Effector CD8-positive, alpha-beta T cell (primary cell): Measurements from ENCODE around the gene NFIA.

Source experiments
- DNase-seq: peaks from one replicate; lab custom pipeline; 2025; lab: John Stamatoyannopoulos, UW

NFIA gene

DNA sequence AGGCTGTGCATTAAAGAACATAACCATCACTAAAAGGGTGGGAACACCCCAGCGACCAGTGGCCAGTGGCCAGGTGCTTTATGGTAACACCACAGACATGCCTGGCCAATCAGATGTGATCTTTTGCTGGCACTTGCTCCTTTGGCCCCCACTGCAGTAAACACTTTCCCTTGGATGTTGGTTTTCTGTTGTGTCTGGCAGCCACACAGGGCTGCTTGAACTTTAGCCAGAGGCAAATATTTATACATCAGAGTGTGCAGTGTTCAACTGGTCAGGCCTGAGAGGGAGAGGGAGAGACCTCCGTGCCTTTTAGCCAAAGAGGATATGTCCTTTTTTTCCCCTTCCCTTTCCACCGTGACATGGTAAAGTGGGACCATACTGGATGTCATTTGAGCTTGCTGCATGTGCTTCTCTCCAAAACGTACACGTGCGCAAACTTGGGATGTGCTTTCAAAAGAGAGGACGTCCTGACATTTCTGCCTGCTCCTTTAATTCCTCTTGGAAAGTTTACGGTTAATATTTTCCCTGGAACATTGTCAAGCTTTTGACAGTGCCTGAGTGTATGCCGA lies 101.2 kb downstream of the NFIA start:
- DNase-seq = no peak

DNA sequence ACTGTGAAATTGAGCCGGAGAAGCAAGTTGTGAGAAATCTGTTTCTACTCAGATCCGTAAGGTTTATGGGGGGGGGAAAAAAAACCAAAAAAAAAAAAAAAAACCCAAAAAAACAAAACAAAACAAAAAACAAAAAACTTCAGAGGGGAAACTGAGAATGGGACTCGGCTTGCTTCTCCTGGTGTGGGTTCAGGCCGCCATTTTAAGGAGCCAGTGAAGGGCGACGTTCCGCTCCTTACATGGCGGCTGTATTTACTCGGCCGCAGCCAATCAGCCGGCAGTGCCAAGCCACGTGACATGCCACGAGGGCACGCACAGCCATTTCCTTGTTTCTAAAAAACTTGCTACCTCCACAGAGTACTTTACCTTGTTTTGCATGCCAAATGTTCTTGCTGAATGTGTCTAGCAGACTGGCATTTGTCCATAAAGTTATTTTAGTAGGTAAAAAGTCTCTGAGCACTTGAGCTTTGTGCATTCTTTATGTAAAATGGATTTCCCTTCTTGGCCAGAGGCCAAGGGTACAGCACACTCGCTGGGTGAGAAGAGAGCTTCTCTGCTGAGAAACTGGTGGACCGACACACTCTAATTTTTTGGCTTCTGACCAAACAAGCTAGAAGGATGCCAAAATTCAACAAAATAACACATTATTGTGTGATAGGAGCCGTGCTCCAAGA lies 101.8 kb downstream of the NFIA start:
- DNase-seq = no peak

DNA sequence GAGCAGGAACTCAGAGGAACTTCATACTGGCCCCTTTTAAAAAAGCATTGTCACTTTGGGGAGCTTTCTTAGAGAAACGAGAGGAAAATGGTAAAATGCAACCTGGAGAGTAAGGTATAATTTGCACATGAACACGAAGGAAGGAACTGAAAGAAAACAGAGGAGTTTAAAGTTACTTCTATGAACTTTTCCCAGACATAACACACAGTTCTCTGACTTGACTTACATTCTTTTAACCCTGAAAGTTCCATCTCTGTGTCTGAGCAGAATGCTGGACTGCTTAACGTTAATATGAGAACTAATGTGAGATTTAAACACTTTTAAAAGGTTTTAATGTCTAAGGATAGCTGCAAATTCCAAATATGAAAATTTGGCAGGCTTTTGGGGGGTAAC lies 102.3 kb downstream of the NFIA start:
- no peak for DNase-seq

DNA sequence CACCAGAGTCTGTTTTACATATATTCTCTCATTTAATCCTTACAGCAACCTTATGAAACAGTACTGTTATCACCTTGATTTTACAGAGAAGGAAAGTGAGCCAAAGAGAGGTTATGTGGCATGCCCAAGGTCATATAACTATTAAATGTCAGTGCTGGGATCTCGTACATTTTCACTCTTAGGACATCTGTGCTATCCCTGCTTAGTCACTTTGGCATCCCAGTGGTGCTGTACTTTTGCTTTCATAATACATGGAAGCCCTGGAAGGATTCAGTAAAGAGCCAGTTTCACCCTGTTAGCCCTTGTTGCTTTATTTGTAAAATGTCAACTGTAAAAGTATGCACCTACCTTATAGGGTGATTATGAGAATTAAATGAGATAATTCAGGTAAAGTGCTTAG lies 104.4 kb downstream of the NFIA start:
- DNase-seq = no peak

DNA sequence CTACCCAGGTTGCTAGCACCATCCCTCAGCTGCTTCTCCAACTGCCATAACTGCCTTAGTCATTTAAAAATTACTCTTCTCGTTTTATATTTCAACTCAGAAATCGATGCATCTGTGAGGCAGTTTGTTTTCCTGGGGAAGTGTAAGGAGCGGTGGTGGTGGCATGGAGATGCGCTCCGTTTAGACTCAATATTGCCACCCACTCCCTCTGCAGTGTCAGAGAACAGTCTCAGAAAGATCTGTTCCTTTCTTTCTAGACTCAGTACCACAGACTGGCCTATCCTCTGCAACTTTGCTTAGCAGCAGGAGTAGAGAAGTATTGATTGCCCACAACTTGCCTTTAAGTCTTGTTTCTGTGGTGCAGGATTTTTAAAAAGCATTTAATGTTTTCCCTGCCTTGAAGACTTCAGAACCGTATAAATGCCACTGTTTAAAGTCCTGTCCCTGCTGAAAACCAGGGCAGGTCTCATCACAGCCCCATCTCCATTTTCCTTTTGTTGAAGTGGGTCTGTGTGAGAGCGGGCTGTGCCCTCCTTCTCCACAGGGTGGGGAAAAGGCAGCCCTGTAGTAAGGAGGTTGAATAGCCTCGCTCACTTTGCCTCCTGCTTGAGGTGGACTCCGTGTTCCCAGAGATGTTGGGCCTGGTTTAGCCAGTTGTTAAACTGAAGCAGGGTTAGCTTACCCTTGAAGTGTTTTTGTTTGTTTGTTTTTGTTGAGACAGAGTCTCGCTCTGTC lies 105.2 kb downstream of the NFIA start:
- DNase-seq = no peak

DNA sequence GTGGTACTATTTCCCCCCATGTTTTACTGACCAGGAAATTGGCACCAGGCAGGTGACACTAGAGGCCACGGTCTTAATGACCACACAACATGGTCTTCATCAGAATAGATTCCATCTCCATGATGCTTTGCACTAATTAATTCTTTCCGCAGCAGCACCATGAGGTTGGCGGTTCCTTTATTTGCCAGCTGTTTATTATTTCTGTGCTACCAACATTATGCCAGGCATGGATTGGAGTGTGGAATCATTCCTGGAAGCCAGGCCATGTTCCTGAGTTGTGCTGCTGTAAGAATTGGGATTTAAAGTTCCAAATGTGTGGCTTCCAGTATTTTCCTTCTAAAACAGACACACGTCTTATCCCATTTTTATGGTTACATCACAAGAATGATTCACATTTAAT lies 107.8 kb downstream of the NFIA start:
- DNase-seq = no peak

DNA sequence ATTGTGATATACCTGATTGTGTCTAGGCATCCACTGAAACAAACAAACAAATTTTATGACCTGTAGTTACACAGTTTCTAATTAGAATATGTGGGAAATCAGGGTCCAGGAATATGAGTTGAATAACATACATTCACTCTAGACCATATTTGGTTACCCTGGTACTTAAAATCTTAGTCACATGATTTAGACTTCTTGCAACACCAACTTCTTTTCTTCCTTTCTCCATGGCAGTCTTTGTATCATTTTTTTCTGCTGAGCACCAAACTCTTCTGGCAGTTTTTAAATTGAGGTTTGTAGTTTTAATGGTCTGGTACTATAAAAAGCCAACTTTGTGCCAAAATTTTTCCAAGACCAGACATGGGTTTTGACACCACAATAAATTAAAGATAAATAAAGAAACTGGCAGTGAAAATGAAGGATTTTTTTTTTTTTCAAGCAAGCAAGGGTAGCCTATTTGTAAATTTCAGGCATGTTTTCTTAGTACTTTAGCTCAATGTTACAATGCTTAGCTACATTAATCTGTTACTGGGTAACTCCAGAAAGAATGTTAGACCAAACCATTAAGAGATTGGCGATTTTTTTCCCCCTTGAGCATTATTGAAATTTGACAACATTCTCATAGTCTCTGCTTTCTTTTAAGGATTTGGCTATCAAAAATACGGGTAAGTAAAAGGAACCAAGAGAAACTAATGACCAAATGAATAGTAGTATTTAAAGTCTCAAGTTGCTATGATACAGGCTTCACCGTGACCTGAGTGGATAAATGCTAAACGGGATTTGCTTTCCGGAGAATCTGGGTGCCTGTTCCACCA lies 108.5 kb downstream of the NFIA start:
- DNase-seq = no peak

DNA sequence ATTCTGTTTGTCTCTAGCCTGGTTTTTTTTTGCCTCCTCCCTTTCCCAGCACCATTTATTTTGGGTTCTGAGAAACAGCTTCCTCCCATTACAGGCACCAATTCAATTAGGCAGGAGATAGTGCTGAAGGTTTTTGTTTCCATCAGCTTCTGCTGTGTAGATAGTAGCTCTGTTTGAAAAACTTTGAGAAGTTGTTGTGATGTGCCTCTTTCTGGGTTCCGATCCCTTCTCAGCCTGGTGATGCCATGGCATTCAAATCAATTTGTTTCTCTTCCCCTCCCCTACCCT lies 109.0 kb downstream of the NFIA start:
- no peak for DNase-seq

DNA sequence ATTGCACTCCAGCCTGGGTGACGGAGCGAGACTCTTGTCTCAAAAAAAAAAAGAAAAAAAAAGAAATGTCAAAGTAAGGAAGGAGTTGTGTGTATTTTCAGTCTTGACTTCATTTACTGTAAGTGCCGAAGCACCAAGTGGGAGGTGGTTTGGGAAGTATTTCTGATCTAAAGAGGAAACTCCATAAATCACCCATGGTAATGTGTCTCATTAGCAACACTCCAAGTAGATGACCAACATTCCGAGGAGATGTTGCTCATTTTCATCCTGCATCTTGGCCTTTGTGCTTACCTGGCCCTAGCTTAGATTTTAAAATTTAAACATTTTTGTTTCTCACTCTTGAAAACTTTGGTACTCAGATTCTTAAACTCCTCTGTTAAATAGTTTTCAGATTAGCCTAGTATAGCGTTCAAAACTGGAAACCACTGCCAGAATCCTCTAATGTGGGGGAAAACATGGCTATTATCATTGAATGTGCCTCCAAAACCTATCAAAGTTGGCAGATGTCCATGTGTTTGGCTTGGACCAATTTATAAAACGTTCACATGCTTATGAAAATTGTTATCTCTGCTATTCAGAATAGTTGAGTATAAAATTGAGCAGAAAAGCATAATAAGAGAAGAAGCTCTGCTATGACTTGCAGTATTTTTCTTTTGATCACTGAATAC lies 110.4 kb downstream of the NFIA start:
- DNase-seq = no peak

DNA sequence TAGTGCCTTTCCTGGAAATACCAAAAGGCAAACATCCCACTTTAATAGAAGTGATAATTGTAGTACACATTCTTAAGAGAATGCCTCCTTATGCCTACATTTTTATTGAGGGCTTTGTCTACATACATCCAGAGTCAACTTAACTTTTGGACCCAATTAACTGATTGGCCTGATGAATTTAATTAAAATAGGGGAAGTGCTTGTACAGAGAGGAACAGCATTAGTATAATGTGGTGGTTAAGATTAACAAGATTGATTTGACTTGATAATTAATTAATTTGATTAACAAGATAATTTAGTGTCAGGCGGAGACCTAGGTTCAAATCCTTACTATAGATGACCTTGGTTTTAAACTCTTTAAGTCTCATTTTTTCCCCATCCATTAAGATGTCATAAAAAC lies 111.4 kb downstream of the NFIA start:
- no peak for DNase-seq

DNA sequence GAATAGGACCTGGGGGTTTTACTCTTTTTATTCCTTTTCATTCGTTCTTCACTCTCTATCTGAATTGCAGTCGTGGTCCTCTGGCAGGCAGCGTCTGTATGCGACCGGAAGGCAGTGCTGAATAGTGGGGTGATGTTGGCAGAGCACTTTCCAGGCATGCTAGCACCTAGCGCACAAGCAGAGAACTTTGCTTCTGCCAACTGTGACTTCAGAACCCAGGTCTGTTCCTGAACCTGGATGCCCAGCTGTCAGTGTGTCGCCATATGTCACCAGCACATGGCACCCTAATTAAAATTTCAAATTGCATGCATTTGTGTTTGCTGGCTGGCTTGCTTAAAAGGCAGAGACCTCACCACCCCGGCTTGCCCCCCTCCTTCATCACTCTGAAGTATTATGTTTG lies 116.2 kb downstream of the NFIA start:
- no peak for DNase-seq

DNA sequence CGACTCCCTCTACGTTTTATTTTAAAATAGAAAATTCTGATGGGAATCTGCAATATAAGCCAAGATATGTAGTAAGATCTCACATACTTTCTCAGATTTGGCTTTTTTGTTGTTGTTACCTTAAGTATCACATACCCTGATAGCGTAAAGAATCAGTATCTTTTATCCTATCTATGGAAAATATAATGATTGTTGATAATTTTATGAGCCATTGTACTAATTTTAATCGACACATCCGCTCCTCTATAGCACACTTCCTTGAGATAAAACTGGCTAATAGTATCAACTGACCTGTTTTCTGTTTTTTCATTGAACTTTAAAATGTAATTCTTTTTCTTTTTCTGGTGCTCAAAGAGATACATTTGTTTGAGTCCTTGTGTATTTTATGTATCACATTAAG lies 118.7 kb downstream of the NFIA start:
- DNase-seq = no peak

DNA sequence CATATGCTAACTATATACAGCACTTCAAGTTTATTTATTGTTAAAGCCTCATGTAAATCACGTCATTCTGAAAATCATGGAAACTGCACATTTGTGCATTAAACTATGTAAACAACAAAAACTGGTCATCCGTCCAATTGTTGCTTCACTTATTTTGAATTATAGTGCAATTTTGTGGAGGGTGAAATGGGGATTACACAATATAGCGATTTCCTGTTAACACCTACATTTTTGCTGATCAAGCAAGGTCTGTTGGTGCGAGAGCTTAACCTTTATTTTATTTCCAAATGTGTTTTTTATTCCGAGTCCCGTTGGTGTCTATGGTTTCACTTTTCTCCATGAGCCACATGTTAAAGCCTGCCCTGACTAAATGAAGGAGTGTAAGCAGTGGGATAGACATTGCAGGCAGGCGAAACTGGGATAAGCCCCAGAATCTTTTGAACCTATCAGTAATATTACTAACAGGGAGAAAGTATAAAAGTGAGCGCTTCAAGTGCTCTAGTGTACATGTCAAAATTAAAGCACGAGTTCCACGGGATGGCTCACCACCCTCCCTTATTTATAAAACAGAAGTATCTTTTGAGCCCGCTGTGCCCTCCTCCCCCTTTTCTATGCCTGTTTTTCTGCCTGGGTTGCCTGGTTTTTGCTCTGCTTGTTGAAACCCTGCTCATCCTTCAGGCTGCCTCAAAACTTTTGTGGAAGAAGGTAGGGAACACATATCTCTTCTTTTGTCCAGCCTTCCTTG lies 120.7 kb downstream of the NFIA start:
- DNase-seq = no peak

DNA sequence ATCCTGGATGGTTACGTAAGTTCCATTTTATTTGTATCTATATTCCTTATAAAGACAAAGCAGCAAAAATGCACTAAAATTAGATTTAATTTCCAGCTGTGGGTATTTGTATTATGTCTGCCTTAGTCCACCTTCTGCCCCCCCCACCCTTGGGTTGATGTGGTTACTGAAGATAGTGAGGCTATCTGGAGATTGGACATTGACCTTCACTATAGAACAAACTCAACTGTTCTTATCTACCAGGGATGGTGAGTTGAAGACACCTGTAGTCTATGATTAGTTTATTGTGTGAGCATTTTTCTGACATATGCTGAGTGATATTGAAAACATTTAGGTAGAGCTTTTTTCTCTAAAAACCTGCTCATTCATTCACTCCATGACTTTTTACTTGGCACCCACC lies 122.2 kb downstream of the NFIA start:
- DNase-seq = no peak

DNA sequence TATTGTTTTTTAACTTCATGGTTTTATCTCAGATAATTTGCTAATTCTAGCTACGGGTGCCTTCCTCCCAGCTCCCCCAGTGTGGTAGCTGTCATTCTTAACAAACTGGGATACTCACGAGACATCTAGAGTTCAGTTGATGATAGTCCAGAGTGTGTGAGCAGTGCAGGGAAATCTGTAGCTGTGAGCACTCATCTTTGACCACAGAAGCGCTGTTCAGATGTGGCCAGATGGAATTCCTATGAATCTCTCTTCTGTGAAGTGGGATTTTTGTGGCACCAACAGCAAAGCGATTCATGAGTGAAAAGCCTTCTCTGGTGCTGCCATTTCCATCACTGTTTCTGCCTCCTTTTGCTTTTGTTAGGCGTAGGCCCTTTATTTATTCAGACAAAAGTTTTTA lies 125.1 kb downstream of the NFIA start:
- no peak for DNase-seq

DNA sequence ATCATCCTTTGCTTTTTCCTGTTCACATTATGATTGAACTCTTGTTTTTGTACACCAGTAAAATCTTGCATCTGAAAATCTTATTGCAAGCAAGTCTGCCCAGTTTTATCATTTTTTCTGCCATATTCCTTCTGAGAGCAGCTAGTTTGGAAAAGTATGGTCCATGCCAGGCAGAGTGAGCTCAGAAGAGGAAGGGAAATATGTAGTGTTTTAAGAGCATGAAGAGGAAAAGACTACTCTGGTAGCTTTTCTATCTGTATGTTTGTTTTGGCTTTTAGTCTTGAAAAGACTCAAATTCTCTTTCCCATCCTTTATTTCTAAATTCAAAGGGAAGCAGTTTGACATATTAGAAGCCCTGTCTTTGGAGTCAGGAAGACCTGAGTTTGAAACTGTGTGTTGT lies 125.8 kb downstream of the NFIA start:
- DNase-seq = no peak

DNA sequence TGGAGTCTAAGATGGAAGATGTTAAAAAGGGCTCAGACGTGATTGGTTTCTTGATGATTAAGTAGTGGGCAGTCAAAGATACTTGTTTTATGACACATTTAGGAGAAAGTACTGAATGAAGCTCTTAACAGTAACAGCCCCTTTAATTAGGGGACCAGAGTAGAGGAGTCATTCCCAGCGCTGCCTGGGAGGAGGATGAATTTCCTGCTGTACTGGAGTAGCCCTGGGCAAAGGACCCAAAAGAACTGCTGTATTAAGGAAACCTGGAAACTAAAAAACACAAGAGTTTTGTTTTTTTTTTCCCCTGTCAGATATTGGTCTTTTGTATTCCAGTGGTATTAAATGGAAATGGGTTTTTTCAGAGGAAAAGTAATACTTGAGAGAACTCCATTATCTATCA lies 126.5 kb downstream of the NFIA start:
- no peak for DNase-seq

DNA sequence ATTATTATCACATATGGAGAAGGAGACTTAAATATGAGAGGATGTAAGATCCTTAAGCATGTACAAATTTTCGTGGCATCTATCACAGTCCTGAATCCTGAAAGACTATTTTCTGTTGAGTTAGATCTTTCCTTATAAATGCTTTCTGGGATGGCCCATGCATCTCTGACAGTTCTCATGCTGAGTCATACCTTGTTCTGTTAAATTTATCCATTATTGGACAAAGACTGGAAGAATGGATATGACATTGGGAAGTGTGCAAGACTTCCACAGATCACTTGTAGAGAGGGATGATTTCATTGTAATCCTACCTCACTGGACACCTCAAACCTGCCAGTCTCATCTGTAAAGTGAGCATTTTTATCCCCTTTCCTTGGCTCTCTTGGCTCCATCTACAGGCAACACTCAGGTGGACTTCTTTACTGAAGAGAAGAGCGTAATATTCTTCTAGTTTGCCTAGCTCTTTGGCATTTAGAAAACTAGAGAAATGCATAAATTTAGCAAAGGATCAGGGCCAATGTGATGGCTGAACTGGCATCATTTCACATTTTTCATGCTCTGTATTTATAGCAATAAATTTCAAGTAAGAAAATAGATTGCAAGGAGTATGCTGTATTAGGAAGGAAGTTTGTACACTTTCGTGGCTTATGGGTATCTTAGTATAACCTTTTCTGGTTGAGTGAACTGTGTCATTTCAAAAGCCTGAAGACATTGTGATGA lies 128.2 kb downstream of the NFIA start:
- no peak for DNase-seq

DNA sequence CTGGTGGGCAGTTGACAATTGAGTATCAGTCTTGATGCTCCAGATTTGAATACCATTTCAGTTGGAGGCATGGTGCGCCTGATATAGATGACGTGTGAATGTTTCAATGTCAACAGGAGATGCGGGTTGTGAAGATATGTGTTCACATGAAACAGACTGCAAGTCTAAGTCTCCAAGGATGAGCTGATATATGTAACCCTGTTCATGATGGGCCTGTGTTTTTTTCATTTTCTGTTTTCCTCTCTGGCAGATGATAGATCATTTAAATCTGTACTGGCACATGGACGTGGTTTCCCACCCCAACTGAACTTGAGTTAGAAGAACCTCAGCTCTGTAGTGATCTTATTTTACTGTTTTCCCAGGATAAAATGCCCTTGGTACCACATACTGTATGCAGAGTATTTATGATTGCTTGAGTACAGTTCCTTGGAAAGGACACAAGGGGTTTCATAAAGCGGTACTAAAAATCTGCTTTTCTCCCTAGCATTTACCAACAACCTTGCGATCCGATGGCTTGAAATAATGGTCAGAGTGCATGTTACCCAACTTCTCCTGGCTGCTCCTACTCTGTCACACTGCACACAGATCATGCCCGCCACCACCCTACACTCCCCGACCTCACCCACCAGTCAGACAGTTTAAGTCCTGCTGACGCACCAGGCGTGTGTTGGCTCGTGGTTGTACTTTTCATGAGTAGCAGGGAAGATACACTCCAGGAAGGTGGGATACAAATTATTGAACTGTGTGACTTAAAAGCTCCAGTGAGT lies 131.1 kb downstream of the NFIA start:
- DNase-seq = no peak

DNA sequence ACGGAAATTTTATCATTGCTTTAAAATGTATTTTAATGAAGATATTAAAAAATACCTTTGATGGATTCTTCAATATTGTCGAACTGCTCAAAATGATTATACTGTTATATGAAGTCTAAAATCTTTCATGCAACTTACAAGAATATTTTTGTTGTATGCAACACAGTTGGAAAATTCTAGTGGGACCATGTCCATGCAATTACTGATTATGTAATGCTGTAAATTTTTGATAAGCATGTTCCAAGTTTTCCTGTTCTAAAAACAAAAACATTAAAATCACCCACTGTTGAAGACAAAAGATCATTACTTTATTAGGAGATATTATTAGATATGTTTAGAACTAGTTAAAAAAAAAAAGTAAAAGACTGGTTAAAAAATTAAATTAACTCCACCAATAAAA lies 132.8 kb downstream of the NFIA start:
- DNase-seq = no peak
